CD14-positive monocyte (primary cell): ENCODE measurements around the gene SNX14. TPM values are rescaled to one million over a fixed set of nuclear protein-coding genes. Genes with fewer than 3 reads are reported as not detected.

Experiments
- DNase-seq, 3 donors: peaks; one replicate each; pipeline ENCODE4 v3.0.0-alpha.2; 2011 to 2022
- H2AFZ ChIP-seq: 2 replicates; pipeline ENCODE4 v1.6.0; 2012; ENCODE audit warnings: mild to moderate bottlenecking, low read depth, low read length, inconsistent platforms; ENCODE audit not compliant: insufficient read depth, poor library complexity, severe bottlenecking
- H3K27ac ChIP-seq, 2 donors: 1 replicate in 1 of 2; 2 replicates in 1 of 2; pipeline ENCODE4 v1.5.1; 2012 to 2013; ENCODE audit warnings: low read length in 2 of 2, control low read depth in 1 of 2, inconsistent platforms in 1 of 2, low read depth in 1 of 2, mild to moderate bottlenecking in 1 of 2
- H3K27me3 ChIP-seq, 2 donors: one replicate each; pipeline versions ENCODE4 v1.6.0 to v1.6.1; 2011 to 2013; ENCODE audit warnings: low read length in 2 of 2; ENCODE audit not compliant: control insufficient read depth in 2 of 2, insufficient read depth in 2 of 2
- H3K36me3 ChIP-seq, 2 donors: replicated peaks in 1 of 2; 1 replicate in 1 of 2; 2 replicates in 1 of 2; pipeline versions ENCODE4 v1.5.1 to v1.6.1; 2012 to 2013; ENCODE audit warnings: low read length in 2 of 2, control low read depth in 1 of 2, inconsistent platforms in 1 of 2, mild to moderate bottlenecking in 1 of 2; ENCODE audit not compliant: insufficient read depth in 2 of 2, control insufficient read depth in 1 of 2
- H3K4me1 ChIP-seq, 2 donors: 1 replicate in 1 of 2; 2 replicates in 1 of 2; pipeline versions ENCODE4 v1.5.1 to v1.6.1; 2012 to 2013; ENCODE audit warnings: low read length in 2 of 2, control low read depth in 1 of 2, inconsistent platforms in 1 of 2, mild to moderate bottlenecking in 1 of 2, moderate library complexity in 1 of 2; ENCODE audit not compliant: insufficient read depth in 2 of 2, control insufficient read depth in 1 of 2
- H3K4me2 ChIP-seq: replicated peaks from 2 replicates; pipeline ENCODE3; 2012; ENCODE audit warnings: low read length, moderate library complexity, mild to moderate bottlenecking; ENCODE audit not compliant: poor library complexity, severe bottlenecking; ENCODE audit errors: extremely low read depth
- H3K4me3 ChIP-seq, 3 experiments: fragments of 200-600 bp in 1 of 3; sonication (generic) in 1 of 3; replicated peaks in 1 of 3; 1 replicate in 2 of 3; 2 replicates in 1 of 3; pipeline ENCODE4 v1.5.1; 2011 to 2013; ENCODE audit warnings: low read length in 3 of 3, mild to moderate bottlenecking in 3 of 3, control low read depth in 2 of 3, low read depth in 2 of 3, inconsistent platforms in 1 of 3, moderate library complexity in 1 of 3
- H3K79me2 ChIP-seq: 2 replicates; pipeline ENCODE4 v1.6.0; 2012; ENCODE audit warnings: mild to moderate bottlenecking, control low read depth, inconsistent platforms, low read length, moderate library complexity; ENCODE audit not compliant: insufficient read depth
- H3K9ac ChIP-seq: 2 replicates; pipeline ENCODE4 v1.6.0; 2017; ENCODE audit warnings: low read length, mild to moderate bottlenecking; ENCODE audit not compliant: insufficient read depth, poor library complexity, severe bottlenecking
- H3K9me3 ChIP-seq, 2 donors: replicated peaks in 1 of 2; 1 replicate in 1 of 2; 2 replicates in 1 of 2; pipeline versions ENCODE4 v1.5.1 to v1.6.1; 2012 to 2013; ENCODE audit warnings: low read length in 2 of 2, control low read depth in 1 of 2; ENCODE audit not compliant: control insufficient read depth in 1 of 2, insufficient read depth in 1 of 2
- H4K20me1 ChIP-seq: 2 replicates; pipeline ENCODE4 v1.6.0; 2012; ENCODE audit warnings: mild to moderate bottlenecking, low read length, control low read depth, moderate library complexity; ENCODE audit not compliant: insufficient read depth
- H3K27ac Mint-ChIP-seq, 7 donors: one replicate each; pipeline ENCODE4 v1.8.0; 2020; ENCODE audit warnings: mild to moderate bottlenecking in 7 of 7, mixed read lengths in 7 of 7, moderate library complexity in 6 of 7, inconsistent platforms in 2 of 7
- H3K27me3 Mint-ChIP-seq, 3 donors: one replicate each; pipeline ENCODE4 v1.8.0; 2021 to 2022; ENCODE audit warnings: low read depth in 3 of 3, mild to moderate bottlenecking in 3 of 3, mixed read lengths in 3 of 3, moderate library complexity in 3 of 3, inconsistent platforms in 1 of 3
- H3K36me3 Mint-ChIP-seq, 2 donors: one replicate each; pipeline ENCODE4 v1.8.0; 2020; ENCODE audit warnings: mixed read lengths in 2 of 2, inconsistent platforms in 1 of 2, mild to moderate bottlenecking in 1 of 2
- H3K4me1 Mint-ChIP-seq: one replicate; pipeline ENCODE4 v1.8.0; 2020; ENCODE audit warnings: mild to moderate bottlenecking, mixed read lengths
- H3K4me3 Mint-ChIP-seq, 2 donors: one replicate each; pipeline ENCODE4 v1.8.0; 2020; ENCODE audit warnings: mild to moderate bottlenecking in 2 of 2, mixed read lengths in 2 of 2, moderate library complexity in 1 of 2
- H3K9me3 Mint-ChIP-seq, 7 donors: one replicate each; pipeline ENCODE4 v1.8.0; 2020 to 2022; ENCODE audit warnings: mixed read lengths in 7 of 7, mild to moderate bottlenecking in 6 of 7, moderate library complexity in 6 of 7, inconsistent platforms in 2 of 7
- CTCF ChIP-seq: fragments of 200-600 bp; IDR thresholded peaks from one replicate; pipeline ENCODE4 v1.8.0; 2022; ENCODE audit warnings: antibody characterized with exemption, mild to moderate bottlenecking
- WGBS: methylation state at CpG from one replicate; pipeline ENCODE4 v1.1.5; 2013; ENCODE audit warnings: missing lambda C conversion rate; ENCODE audit not compliant: insufficient coverage; 5-methylcytosine and 5-hydroxymethylcytosine counted together
- intact Hi-C, 2 donors: fragments of 100-400 bp; cut with micrococcal nuclease; formaldehyde crosslinking; loops; one replicate each; pipeline versions ENCODE4 v1.15.0 to v1.15.1; 2023
- polyA plus RNA-seq, 3 donors: library from polyadenylated mRNA; depleted of rRNA in 1 of 3; unstranded in 2 of 3; stranded (reverse) in 1 of 3; fragments of 300-500 nt in 2 of 3; fragments of >200 nt in 1 of 3; fragmentation: Illumina TruSeq in 2 of 3; gene quantifications; 1 replicate in 2 of 3; 2 replicates in 1 of 3; pipeline ENCODE4 v1.2.3, GENCODE V29; 2012 to 2021

Gene SNX14
- polyA plus RNA-seq, 3 donors, result 40.2 to 75.6 (median 73.3) TPM

- Mint-ChIP-seq H3K4me1 (no peaks in the 10 kb centered on the region), H3K9me3 (peaks cover 0 to 5% (median 0%) of the 10 kb centered on the region in 7 donors), H3K27me3 (no peaks in the 10 kb centered on the region), H3K4me3 (no peak overlapping the region), H3K27ac (no peak overlapping the region), H3K36me3 (peaks cover 44 to 73% of the 10 kb centered on the region in 2 donors)
- no peak overlapping the region for H3K9ac ChIP-seq
- H3K4me2 ChIP-seq, result no peak overlapping the region
- H3K36me3 ChIP-seq, result peaks cover 30 to 76% of the 10 kb centered on the region in 2 donors
- TF ChIP-seq CTCF, result no peak
- H3K4me3 ChIP-seq, result no peak overlapping the region
- H4K20me1 ChIP-seq, result no peaks in the 10 kb centered on the region
- no peaks in the 10 kb centered on the region for H3K9me3 ChIP-seq
- 93% methylated on average over 2 of the region's 3 CpGs for WGBS
- no peak overlapping the region for H2AFZ ChIP-seq
- DNase-seq, result no peak
- H3K4me1 ChIP-seq, result no peaks in the 10 kb centered on the region
- no peak overlapping the region for H3K27ac ChIP-seq
- H3K27me3 ChIP-seq, result no peaks in the 10 kb centered on the region
- intact Hi-C loops, result no loop called here
- H3K79me2 ChIP-seq, result no peaks in the 10 kb centered on the region
Measured at GRCh38 chr6:85552652-85553051, 41.0 kb downstream of the SNX14 start.

- Histone ChIP-seq H3K9ac (no peak overlapping the region), H3K4me3 (no peak overlapping the region), H3K9me3 (no peaks in the 10 kb centered on the region), H3K79me2 (no peaks in the 10 kb centered on the region), H3K27ac (no peak overlapping the region), H3K36me3 (peaks cover 37 to 81% of the 10 kb centered on the region in 2 donors), H3K4me1 (no peaks in the 10 kb centered on the region), H3K4me2 (no peak overlapping the region), H2AFZ (no peak overlapping the region), H3K27me3 (no peaks in the 10 kb centered on the region), H4K20me1 (no peaks in the 10 kb centered on the region)
- Mint-ChIP-seq H3K9me3 (peaks cover 0 to 5% (median 0%) of the 10 kb centered on the region in 7 donors), H3K4me1 (no peaks in the 10 kb centered on the region), H3K4me3 (no peak overlapping the region), H3K27ac (peak overlapping the region in 2 of 7 donors; percentile 37 to 66), H3K36me3 (peaks cover 42 to 73% of the 10 kb centered on the region in 2 donors), H3K27me3 (no peaks in the 10 kb centered on the region)
- WGBS, result no CpG with 5 or more reads among the region's 1 CpG
- TF ChIP-seq CTCF, result no peak
- intact Hi-C loops, result no loop called here
- DNase-seq, result peak in 1 of 3 donors; percentile 6
Measured at GRCh38 chr6:85551264-85551663, 42.4 kb downstream of the SNX14 start.
